CD4-positive, alpha-beta T cell treated with Interleukin-17A for 1 hour (primary cell): ENCODE results near the gene STX19.
"Not testable (repeated sequence)": the region's sequence is repeated elsewhere in the genome, so short reads cannot be mapped to it uniquely, and the experiment has no call there.

ENCODE experiments used
- DNase-seq: peaks from one replicate; pipeline ENCODE4 v3.0.0-alpha.2; 2020

The STX19 gene

GRCh38 chr3:93973131-93974126, 55.0 kb downstream of the STX19 start, which contains the start of gene PROS1:
TSS of gene PROS1 (minus strand) at chr3:93973896. CDS start at chr3:93973749, 147 bp downstream.
- peak; percentile 29 for DNase-seq

- DNase-seq, result no peak
Measured at GRCh38 chr3:93969997-93970396, 58.4 kb downstream of the STX19 start.

DNA sequence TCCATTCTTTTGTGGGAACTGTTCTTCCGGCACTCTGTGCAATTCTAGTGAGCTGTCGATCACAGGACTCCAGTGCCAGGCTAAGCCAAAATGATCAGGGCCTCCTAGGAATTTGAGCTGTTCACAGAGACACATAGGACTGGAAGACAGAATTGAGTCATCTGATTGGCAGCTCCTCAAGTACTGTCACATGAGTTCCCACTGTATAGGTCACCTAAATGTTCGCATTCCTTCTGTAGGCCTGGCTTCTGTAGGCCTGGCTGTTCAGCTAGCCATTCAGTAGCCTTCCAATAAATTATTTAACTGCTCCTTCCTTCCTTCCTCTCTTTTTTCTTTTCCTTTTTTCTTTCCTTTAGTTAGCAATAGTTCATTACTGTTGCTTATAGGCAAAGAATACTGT, 59.0 kb downstream of the STX19 start:
- no peak for DNase-seq

GRCh38 chr3:93965106-93965505, 63.3 kb downstream of the STX19 start:
- DNase-seq, result not testable (repeated sequence)
